Adrenal gland (tissue), 12 donors: ENCODE measurements around the gene TEX14. TPM values are rescaled to one million over a fixed set of nuclear protein-coding genes. Genes with fewer than 3 reads are reported as not detected.

Experiments
- DNase-seq, 7 donors: peaks; one replicate each; pipeline ENCODE4 v3.0.0-alpha.2; 2019 to 2020
- H3K27ac ChIP-seq, 5 donors: fragments of 200-600 bp; sonication (generic) in 4 of 5; 1 replicate in 3 of 5; 2 replicates in 2 of 5; pipeline versions ENCODE4 v1.5.1 to v1.8.0; 2016 to 2020; ENCODE audit warnings: mild to moderate bottlenecking in 1 of 5
- H3K27me3 ChIP-seq: fragments of 200-600 bp; 2 replicates; pipeline ENCODE4 v1.8.0; 2021
- H3K36me3 ChIP-seq, 2 donors: fragments of 200-600 bp; replicated peaks in 1 of 2; 1 replicate in 1 of 2; 2 replicates in 1 of 2; pipeline versions ENCODE4 v1.5.1 to v1.8.0; 2018 to 2022
- H3K4me1 ChIP-seq, 2 donors: fragments of 200-600 bp; replicated peaks in 1 of 2; 1 replicate in 1 of 2; 2 replicates in 1 of 2; pipeline versions ENCODE4 v1.5.1 to v1.8.0; 2018 to 2021
- H3K4me3 ChIP-seq, 4 donors: fragments of 200-600 bp; sonication (generic) in 3 of 4; one replicate each; pipeline ENCODE4 v1.5.1; 2016 to 2018
- H3K9me3 ChIP-seq, 3 donors: fragments of 200-600 bp; sonication (generic) in 1 of 3; replicated peaks in 1 of 3; 1 replicate in 2 of 3; 2 replicates in 1 of 3; pipeline versions ENCODE4 v1.5.1 to v1.8.0; 2016 to 2021
- POLR2A ChIP-seq, 2 donors: fragments of 450-650 bp; IDR thresholded peaks; one replicate each; pipeline ENCODE4 v1.6.1; 2017; ENCODE audit warnings: antibody characterized with exemption in 2 of 2, mild to moderate bottlenecking in 2 of 2, moderate library complexity in 1 of 2
- WGBS, 4 donors: extraction: QIAGEN DNeasy Blood & Tissue Kit in 2 of 4; methylation state at CpG; one replicate each; pipeline versions ENCODE4 v1.1.5 to v1.1.7; 2013 to 2017; 5-methylcytosine and 5-hydroxymethylcytosine counted together
- intact Hi-C, 2 donors: fragments of 100-400 bp; cut with DNase I; formaldehyde crosslinking; loops; one replicate each; pipeline versions ENCODE4 v1.14.1 to v1.15.0; 2022 to 2023
- polyA plus RNA-seq, 3 donors: library from polyadenylated mRNA; stranded (reverse); fragments of 200-250 nt in 2 of 3; fragments of 350-450 nt in 1 of 3; fragmentation: Illumina TruSeq in 1 of 3; extraction: RNeasy Lipid Tissue Mini Kit (QIAGEN cat#74804) in 1 of 3; gene quantifications; one replicate each; pipeline ENCODE4 v1.2.3, GENCODE V29; 2013 to 2014
- total RNA-seq, 9 donors: library from RNA; depleted of rRNA in 4 of 9; stranded (reverse); fragments of >200 nt in 4 of 9; fragments of 120-200 nt in 1 of 9; fragmentation: NEBNext Ultra II Directional in 1 of 9; extraction: Animal tissue kit (Norgen Biotek cat#: 25700) in 1 of 9; gene quantifications; one replicate each; pipeline versions ENCODE4 v1.1.0 to v1.2.4, GENCODE V29; 2013 to 2023
- TF ChIP-seq, protein P1 (sequence below), 6 experiments: fragments of 450-650 bp in 4 of 6; fragments of 200-600 bp in 2 of 6; sonication (generic) in 1 of 6; IDR thresholded peaks; 1 replicate in 5 of 6; 2 replicates in 1 of 6; pipeline versions ENCODE4 v1.5.1 to v1.8.0; 2016 to 2021; ENCODE audit warnings: antibody characterized with exemption in 6 of 6, mild to moderate bottlenecking in 2 of 6, moderate library complexity in 1 of 6
- donor health status: healthy with polysubstance abuse.
- donor health status: Bipolar disorder and iron deficiency.
- donor health status: DM: yes; HTN: yes; CAD: no.
- donor health status: DM: no; HTN: no; CAD: no.
- donor health status: DM: no; HTN: no; CAD: no.
- donor health status: DM: yes; HTN: yes; CAD: no.

TEX14 gene
- total and polyA plus RNA-seq, 12 donors, result 0.10 to 0.97 (median 0.30) TPM; not detected in 1

- Histone ChIP-seq H3K4me1 (peaks cover 0 to 7% of the 10 kb centered on the region in 2 donors), H3K27ac (peak overlapping the region; percentile 80 to 93 (median 90)), H3K4me3 (peak overlapping the region in 3 of 4 donors; percentile 2 to 56 (median 18)), H3K27me3 (no peaks in the 10 kb centered on the region), H3K36me3 (no peaks in the 10 kb centered on the region), H3K9me3 (no peaks in the 10 kb centered on the region)
- DNase-seq, result peak in 4 of 7 donors; percentile 21 to 60 (median 25)
- WGBS, 4 donors, result 43 to 54% (median 51%) methylated on average over 20 of the region's 20 CpGs
- intact Hi-C loops, result no loop called here
- TF ChIP-seq POLR2A (IDR thresholded peaks at IDR 0.05), result no peak
- TF ChIP-seq, protein P1, sequence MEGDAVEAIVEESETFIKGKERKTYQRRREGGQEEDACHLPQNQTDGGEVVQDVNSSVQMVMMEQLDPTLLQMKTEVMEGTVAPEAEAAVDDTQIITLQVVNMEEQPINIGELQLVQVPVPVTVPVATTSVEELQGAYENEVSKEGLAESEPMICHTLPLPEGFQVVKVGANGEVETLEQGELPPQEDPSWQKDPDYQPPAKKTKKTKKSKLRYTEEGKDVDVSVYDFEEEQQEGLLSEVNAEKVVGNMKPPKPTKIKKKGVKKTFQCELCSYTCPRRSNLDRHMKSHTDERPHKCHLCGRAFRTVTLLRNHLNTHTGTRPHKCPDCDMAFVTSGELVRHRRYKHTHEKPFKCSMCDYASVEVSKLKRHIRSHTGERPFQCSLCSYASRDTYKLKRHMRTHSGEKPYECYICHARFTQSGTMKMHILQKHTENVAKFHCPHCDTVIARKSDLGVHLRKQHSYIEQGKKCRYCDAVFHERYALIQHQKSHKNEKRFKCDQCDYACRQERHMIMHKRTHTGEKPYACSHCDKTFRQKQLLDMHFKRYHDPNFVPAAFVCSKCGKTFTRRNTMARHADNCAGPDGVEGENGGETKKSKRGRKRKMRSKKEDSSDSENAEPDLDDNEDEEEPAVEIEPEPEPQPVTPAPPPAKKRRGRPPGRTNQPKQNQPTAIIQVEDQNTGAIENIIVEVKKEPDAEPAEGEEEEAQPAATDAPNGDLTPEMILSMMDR (IDR thresholded peaks at IDR 0.05), result no peak
These were observed 59.2 kb downstream of the TEX14 start for GRCh38 chr17:58632324-58633314.

- peak; percentile 94 to 98 (median 95) for DNase-seq
These were observed 60.1 kb downstream of the TEX14 start for GRCh38 chr17:58631523-58632323.

DNA sequence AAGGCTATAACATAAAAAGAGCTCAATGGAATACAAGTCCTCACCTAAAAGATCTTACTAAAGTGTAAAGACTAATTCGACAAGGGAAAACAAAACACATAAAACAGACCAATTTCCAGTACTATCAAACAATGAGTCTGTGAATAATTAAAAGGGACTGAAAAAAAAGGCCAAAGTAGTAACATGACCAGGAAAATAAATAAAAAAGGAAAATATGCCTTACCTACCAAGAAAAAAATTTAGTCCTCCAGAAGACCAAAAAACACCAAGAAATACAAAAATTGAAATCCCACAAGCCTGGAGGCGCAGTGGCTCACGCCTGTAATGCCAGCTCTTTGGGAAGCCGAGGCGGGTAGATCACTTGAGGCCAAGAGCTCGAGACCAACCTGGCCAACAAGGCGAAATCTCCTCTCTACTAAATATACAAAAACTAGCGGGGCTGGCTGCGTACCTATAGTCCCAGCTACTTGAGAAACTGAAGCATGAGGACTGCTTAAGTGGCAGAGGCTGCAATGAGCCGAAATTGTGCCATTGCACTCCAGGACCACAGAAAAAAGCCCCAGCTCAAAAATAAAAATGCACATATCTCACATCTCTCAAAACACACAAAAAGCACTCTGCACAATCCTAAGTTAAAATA lies 60.8 kb downstream of the TEX14 start:
- intact Hi-C loops, result no loop called here
- H3K9me3 ChIP-seq, result no peaks in the 10 kb centered on the region
- TF ChIP-seq POLR2A (IDR thresholded peaks at IDR 0.05), result peak in 1 of 2 donors; percentile 65
- TF ChIP-seq, protein P1 (IDR thresholded peaks at IDR 0.05), result no peak
- peak overlapping the region in 2 of 4 donors; percentile 18 to 25 for H3K4me3 ChIP-seq
- WGBS, 4 donors, result 27 to 44% (median 36%) methylated on average over 10 of the region's 10 CpGs
- DNase-seq, result peak in 5 of 7 donors; percentile 27 to 86 (median 47)
- no peaks in the 10 kb centered on the region for H3K27me3 ChIP-seq
- no peaks in the 10 kb centered on the region for H3K36me3 ChIP-seq
- H3K27ac ChIP-seq, result peak overlapping the region in 3 of 5 donors; percentile 79 to 90 (median 80)
- peaks cover 0 to 7% of the 10 kb centered on the region in 2 donors for H3K4me1 ChIP-seq

More at GRCh38 chr17:58631523-58632323, 60.1 kb downstream of the TEX14 start:
- WGBS, 4 donors, result 0% methylated on average over 30 of the region's 30 CpGs
- Histone ChIP-seq H3K4me3 (peak overlapping the region in 3 of 4 donors; percentile 2 to 56 (median 18)), H3K36me3 (no peaks in the 10 kb centered on the region), H3K27ac (peak overlapping the region; percentile 80 to 93 (median 90)), H3K9me3 (no peaks in the 10 kb centered on the region), H3K4me1 (peaks cover 0 to 7% of the 10 kb centered on the region in 2 donors), H3K27me3 (no peaks in the 10 kb centered on the region)
- intact Hi-C loops, result no loop called here
- TF ChIP-seq, protein P1 (IDR thresholded peaks at IDR 0.05), result peak in 4 of 6 experiments; percentile 24 to 56 (median 45)
- TF ChIP-seq POLR2A (IDR thresholded peaks at IDR 0.05), result peak; percentile 99 to 100
